WTC11 (cell line): ENCODE data around the gene SMAD3. TPM values are rescaled to one million over a fixed set of nuclear protein-coding genes. Genes with fewer than 3 reads are reported as not detected.

ENCODE experiments used
- ATAC-seq: fragments of 200-7000 bp; cut with Tn5 transposase; 2 replicates; pipeline ENCODE4 v1.10.0; 2021; ENCODE audit warnings: mild to moderate bottlenecking, moderate library complexity
- CTCF ChIA-PET: fragments of 300-600 bp; sonication (Branson Sonifier 250); formaldehyde crosslinking; loops from one replicate; lab custom pipeline; 2021; ENCODE audit warnings: antibody characterized with exemption; lab: Charles Lee
- POLR2A ChIA-PET: fragments of 350-600 bp; sonication (Branson Sonifier 250); formaldehyde crosslinking; loops from one replicate; lab custom pipeline; 2021; ENCODE audit warnings: antibody characterized with exemption; lab: Charles Lee
- DNase-seq: peaks from one replicate; pipeline ENCODE4 v3.0.0; 2021; ENCODE audit warnings: low spot score
- H3K27ac Mint-ChIP-seq: 2 replicates; pipeline ENCODE4 v1.8.0; 2021; ENCODE audit warnings: mixed read lengths
- H3K27me3 Mint-ChIP-seq: 2 replicates; pipeline ENCODE4 v1.8.0; 2021; ENCODE audit warnings: low read depth, mild to moderate bottlenecking, moderate library complexity, mixed read lengths
- H3K36me3 Mint-ChIP-seq: 2 replicates; pipeline ENCODE4 v1.8.0; 2021; ENCODE audit warnings: mixed read lengths
- H3K4me1 Mint-ChIP-seq: 2 replicates; pipeline ENCODE4 v1.8.0; 2022; ENCODE audit warnings: mixed read lengths
- H3K4me3 Mint-ChIP-seq: 2 replicates; pipeline ENCODE4 v1.8.0; 2021; ENCODE audit warnings: mild to moderate bottlenecking, moderate library complexity, mixed read lengths
- H3K9me3 Mint-ChIP-seq: 2 replicates; pipeline ENCODE4 v1.8.0; 2021; ENCODE audit warnings: mixed read lengths
- ATF2 ChIP-seq: sonication (generic); formaldehyde crosslinking; IDR thresholded peaks from 2 replicates; pipeline ENCODE4 v1.8.1; 2022; ENCODE audit warnings: low read depth, missing genetic modification reagents, borderline replicate concordance
- ATF6 ChIP-seq: sonication (generic); formaldehyde crosslinking; IDR thresholded peaks from 2 replicates; pipeline ENCODE4 v1.8.1; 2023; ENCODE audit warnings: mild to moderate bottlenecking, missing genetic modification reagents
- CREB1 ChIP-seq: sonication (generic); formaldehyde crosslinking; IDR thresholded peaks from 2 replicates; pipeline ENCODE4 v1.8.0; 2023; ENCODE audit warnings: mild to moderate bottlenecking, missing genetic modification reagents
- FOXK1 ChIP-seq: sonication (generic); formaldehyde crosslinking; IDR thresholded peaks from 2 replicates; pipeline ENCODE4 v1.8.0; 2022; ENCODE audit warnings: mild to moderate bottlenecking, moderate library complexity, missing genetic modification reagents
- GRHL2 ChIP-seq: fragments of 250-450 bp; sonication (Bioruptor Pico); IDR thresholded peaks from 2 replicates; pipeline ENCODE4 v1.8.0; 2022; ENCODE audit warnings: mild to moderate bottlenecking, moderate library complexity; ENCODE audit not compliant: insufficient replicate concordance, severe bottlenecking
- PREB ChIP-seq: sonication (generic); formaldehyde crosslinking; IDR thresholded peaks from 2 replicates; pipeline ENCODE4 v1.8.1; 2022; ENCODE audit warnings: mild to moderate bottlenecking, missing genetic modification reagents, moderate library complexity, borderline replicate concordance
- RORB ChIP-seq: fragments of 250-450 bp; sonication (Bioruptor Pico); IDR thresholded peaks from 2 replicates; pipeline ENCODE4 v1.9.0; 2021; ENCODE audit warnings: mild to moderate bottlenecking
- TP53 ChIP-seq: sonication (generic); formaldehyde crosslinking; IDR thresholded peaks from 2 replicates; pipeline ENCODE4 v1.8.1; 2023; ENCODE audit warnings: mild to moderate bottlenecking, missing genetic modification reagents
- ZMAT4 ChIP-seq: fragments of 250-450 bp; sonication (Bioruptor Pico); IDR thresholded peaks from 2 replicates; pipeline ENCODE4 v1.9.0; 2021; ENCODE audit warnings: mild to moderate bottlenecking
- ZNF219 ChIP-seq: sonication (generic); formaldehyde crosslinking; IDR thresholded peaks from 2 replicates; pipeline ENCODE4 v1.8.0; 2023; ENCODE audit warnings: missing genetic modification reagents, mild to moderate bottlenecking, borderline replicate concordance
- ZNF532 ChIP-seq: fragments of 250-450 bp; sonication (Bioruptor Pico); IDR thresholded peaks from 2 replicates; pipeline ENCODE4 v1.9.0; 2021; ENCODE audit warnings: mild to moderate bottlenecking, borderline replicate concordance
- total RNA-seq: library from RNA; stranded (reverse); gene quantifications from 3 replicates; pipeline ENCODE4 v1.2.3, GENCODE V29; 2021
- TF ChIP-seq, protein P1 (sequence below): sonication (generic); formaldehyde crosslinking; conservative IDR thresholded peaks from 2 replicates; pipeline ENCODE4 v1.8.1; 2023; ENCODE audit warnings: mild to moderate bottlenecking, low read depth, missing genetic modification reagents, moderate library complexity
- TF ChIP-seq, protein P2 (sequence below): sonication (generic); formaldehyde crosslinking; IDR thresholded peaks from 2 replicates; pipeline ENCODE4 v1.8.0; 2023; ENCODE audit warnings: mild to moderate bottlenecking, missing genetic modification reagents
- TF ChIP-seq, protein P3 (sequence below): sonication (generic); formaldehyde crosslinking; conservative IDR thresholded peaks from 2 replicates; pipeline ENCODE4 v1.8.1; 2022; ENCODE audit warnings: mild to moderate bottlenecking, missing genetic modification reagents
- TF ChIP-seq, protein P4 (sequence below): sonication (generic); formaldehyde crosslinking; IDR thresholded peaks from 2 replicates; pipeline ENCODE4 v1.8.0; 2022; ENCODE audit warnings: mild to moderate bottlenecking, missing genetic modification reagents

Gene SMAD3
- total RNA-seq, 1 experiment from 2014 or later: 34.6 TPM

- TF ChIP-seq, protein P1, sequence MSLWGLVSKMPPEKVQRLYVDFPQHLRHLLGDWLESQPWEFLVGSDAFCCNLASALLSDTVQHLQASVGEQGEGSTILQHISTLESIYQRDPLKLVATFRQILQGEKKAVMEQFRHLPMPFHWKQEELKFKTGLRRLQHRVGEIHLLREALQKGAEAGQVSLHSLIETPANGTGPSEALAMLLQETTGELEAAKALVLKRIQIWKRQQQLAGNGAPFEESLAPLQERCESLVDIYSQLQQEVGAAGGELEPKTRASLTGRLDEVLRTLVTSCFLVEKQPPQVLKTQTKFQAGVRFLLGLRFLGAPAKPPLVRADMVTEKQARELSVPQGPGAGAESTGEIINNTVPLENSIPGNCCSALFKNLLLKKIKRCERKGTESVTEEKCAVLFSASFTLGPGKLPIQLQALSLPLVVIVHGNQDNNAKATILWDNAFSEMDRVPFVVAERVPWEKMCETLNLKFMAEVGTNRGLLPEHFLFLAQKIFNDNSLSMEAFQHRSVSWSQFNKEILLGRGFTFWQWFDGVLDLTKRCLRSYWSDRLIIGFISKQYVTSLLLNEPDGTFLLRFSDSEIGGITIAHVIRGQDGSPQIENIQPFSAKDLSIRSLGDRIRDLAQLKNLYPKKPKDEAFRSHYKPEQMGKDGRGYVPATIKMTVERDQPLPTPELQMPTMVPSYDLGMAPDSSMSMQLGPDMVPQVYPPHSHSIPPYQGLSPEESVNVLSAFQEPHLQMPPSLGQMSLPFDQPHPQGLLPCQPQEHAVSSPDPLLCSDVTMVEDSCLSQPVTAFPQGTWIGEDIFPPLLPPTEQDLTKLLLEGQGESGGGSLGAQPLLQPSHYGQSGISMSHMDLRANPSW: no peak
- TF ChIP-seq, protein P2, sequence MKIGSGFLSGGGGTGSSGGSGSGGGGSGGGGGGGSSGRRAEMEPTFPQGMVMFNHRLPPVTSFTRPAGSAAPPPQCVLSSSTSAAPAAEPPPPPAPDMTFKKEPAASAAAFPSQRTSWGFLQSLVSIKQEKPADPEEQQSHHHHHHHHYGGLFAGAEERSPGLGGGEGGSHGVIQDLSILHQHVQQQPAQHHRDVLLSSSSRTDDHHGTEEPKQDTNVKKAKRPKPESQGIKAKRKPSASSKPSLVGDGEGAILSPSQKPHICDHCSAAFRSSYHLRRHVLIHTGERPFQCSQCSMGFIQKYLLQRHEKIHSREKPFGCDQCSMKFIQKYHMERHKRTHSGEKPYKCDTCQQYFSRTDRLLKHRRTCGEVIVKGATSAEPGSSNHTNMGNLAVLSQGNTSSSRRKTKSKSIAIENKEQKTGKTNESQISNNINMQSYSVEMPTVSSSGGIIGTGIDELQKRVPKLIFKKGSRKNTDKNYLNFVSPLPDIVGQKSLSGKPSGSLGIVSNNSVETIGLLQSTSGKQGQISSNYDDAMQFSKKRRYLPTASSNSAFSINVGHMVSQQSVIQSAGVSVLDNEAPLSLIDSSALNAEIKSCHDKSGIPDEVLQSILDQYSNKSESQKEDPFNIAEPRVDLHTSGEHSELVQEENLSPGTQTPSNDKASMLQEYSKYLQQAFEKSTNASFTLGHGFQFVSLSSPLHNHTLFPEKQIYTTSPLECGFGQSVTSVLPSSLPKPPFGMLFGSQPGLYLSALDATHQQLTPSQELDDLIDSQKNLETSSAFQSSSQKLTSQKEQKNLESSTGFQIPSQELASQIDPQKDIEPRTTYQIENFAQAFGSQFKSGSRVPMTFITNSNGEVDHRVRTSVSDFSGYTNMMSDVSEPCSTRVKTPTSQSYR (CRISPR knock-in tag): no peak
- TF ChIP-seq GRHL2 (CRISPR knock-in tag) (no peak), RORB (CRISPR knock-in tag) (no peak), FOXK1 (CRISPR knock-in tag) (no peak), ZMAT4 (CRISPR knock-in tag) (no peak)
These were observed 115.3 kb downstream of the SMAD3 start (continued) for GRCh38 chr15:67180514-67181191.

GRCh38 chr15:67181221-67181639 lies 115.8 kb downstream of the SMAD3 start:
- H3K4me1 Mint-ChIP-seq: peaks cover 8% of the 10 kb centered on the region
- no peak overlapping the region for H3K4me3 Mint-ChIP-seq
- no peaks in the 10 kb centered on the region for H3K27me3 Mint-ChIP-seq
- DNase-seq (no peak), ATAC-seq (no peak)
- peaks cover 16% of the 10 kb centered on the region for H3K36me3 Mint-ChIP-seq
- H3K27ac Mint-ChIP-seq: no peak overlapping the region
- ChIA-PET POLR2A (no interaction called here), CTCF (interaction anchor here (0.6 to 2.3 kb wide), 4 partner anchors 11 to 235 kb away, joined by 3 to 9 read pairs (median 4); no protein-coding TSS in a partner anchor)
- no peaks in the 10 kb centered on the region for H3K9me3 Mint-ChIP-seq
- no peak for TF ChIP-seq PREB (CRISPR knock-in tag)
- no peak for TF ChIP-seq ZNF532 (CRISPR knock-in tag)
- no peak for TF ChIP-seq ATF2 (CRISPR knock-in tag)
- no peak for TF ChIP-seq ZNF219 (CRISPR knock-in tag)
- TF ChIP-seq, protein P3, sequence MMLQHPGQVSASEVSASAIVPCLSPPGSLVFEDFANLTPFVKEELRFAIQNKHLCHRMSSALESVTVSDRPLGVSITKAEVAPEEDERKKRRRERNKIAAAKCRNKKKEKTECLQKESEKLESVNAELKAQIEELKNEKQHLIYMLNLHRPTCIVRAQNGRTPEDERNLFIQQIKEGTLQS (CRISPR knock-in tag): no peak
- no peak for TF ChIP-seq ATF6 (CRISPR knock-in tag)
- TF ChIP-seq TP53: no peak
- TF ChIP-seq, protein P4, sequence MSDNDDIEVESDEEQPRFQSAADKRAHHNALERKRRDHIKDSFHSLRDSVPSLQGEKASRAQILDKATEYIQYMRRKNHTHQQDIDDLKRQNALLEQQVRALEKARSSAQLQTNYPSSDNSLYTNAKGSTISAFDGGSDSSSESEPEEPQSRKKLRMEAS (CRISPR knock-in tag): no peak
- TF ChIP-seq CREB1: no peak
